Natural killer cell (primary cell): ENCODE measurements around the gene RBMS3. TPM values are rescaled to one million over a fixed set of nuclear protein-coding genes. Genes with fewer than 3 reads are reported as not detected.

Source experiments
- ATAC-seq, 3 donors: fragments of 150-1000 bp in 2 of 3; fragments of 200-7000 bp in 1 of 3; cut with Tn5 transposase; 1 replicate in 1 of 3; 2 replicates in 2 of 3; pipeline ENCODE4 v1.10.0; 2021; ENCODE audit warnings: mild to moderate bottlenecking in 2 of 3, moderate library complexity in 2 of 3
- DNase-seq, 2 donors: peaks; one replicate each; pipeline versions ENCODE4 v3.0.0 to v3.0.0-alpha.2; 2013 to 2021; ENCODE audit warnings: mixed read lengths in 1 of 2
- H3K27ac ChIP-seq: one replicate; pipeline ENCODE4 v1.5.1; 2013; ENCODE audit warnings: mild to moderate bottlenecking, low read length
- H3K27me3 ChIP-seq: one replicate; pipeline ENCODE4 v1.6.1; 2013; ENCODE audit warnings: low read length; ENCODE audit not compliant: control insufficient read depth, insufficient read depth
- H3K36me3 ChIP-seq: one replicate; pipeline ENCODE4 v1.6.1; 2013; ENCODE audit warnings: low read length; ENCODE audit not compliant: control insufficient read depth, insufficient read depth
- H3K4me1 ChIP-seq: one replicate; pipeline ENCODE4 v1.6.1; 2013; ENCODE audit warnings: low read length; ENCODE audit not compliant: control insufficient read depth, insufficient read depth
- H3K4me3 ChIP-seq: one replicate; pipeline ENCODE4 v1.5.1; 2013; ENCODE audit warnings: low read length
- H3K9me3 ChIP-seq: one replicate; pipeline ENCODE4 v1.6.1; 2013; ENCODE audit warnings: low read length; ENCODE audit not compliant: control insufficient read depth, insufficient read depth
- H3K27ac Mint-ChIP-seq, 2 donors: one replicate each; pipeline ENCODE4 v1.8.0; 2022; ENCODE audit warnings: mild to moderate bottlenecking in 2 of 2, mixed read lengths in 2 of 2, moderate library complexity in 1 of 2
- H3K27me3 Mint-ChIP-seq, 2 donors: one replicate each; pipeline ENCODE4 v1.8.0; 2022; ENCODE audit warnings: low read depth in 2 of 2, mixed read lengths in 2 of 2
- H3K36me3 Mint-ChIP-seq: one replicate; pipeline ENCODE4 v1.8.0; 2022; ENCODE audit warnings: mixed read lengths
- H3K4me1 Mint-ChIP-seq, 2 donors: one replicate each; pipeline ENCODE4 v1.8.0; 2022; ENCODE audit warnings: mixed read lengths in 2 of 2
- H3K4me3 Mint-ChIP-seq: one replicate; pipeline ENCODE4 v1.8.0; 2022; ENCODE audit warnings: mild to moderate bottlenecking, moderate library complexity, mixed read lengths
- H3K9me3 Mint-ChIP-seq, 2 donors: one replicate each; pipeline ENCODE4 v1.8.0; 2022; ENCODE audit warnings: mixed read lengths in 2 of 2
- WGBS: methylation state at CpG from one replicate; pipeline ENCODE4 v1.1.7; 2013; ENCODE audit warnings: missing lambda C conversion rate; ENCODE audit not compliant: insufficient coverage; 5-methylcytosine and 5-hydroxymethylcytosine counted together
- intact Hi-C: fragments of 100-400 bp; cut with micrococcal nuclease; formaldehyde crosslinking; loops from one replicate; pipeline ENCODE4 v1.14.2; 2022
- total RNA-seq, 4 donors: library from RNA; stranded (reverse); fragments of 120-200 nt in 1 of 4; gene quantifications; one replicate each; pipeline versions ENCODE4 v1.2.3 to v1.2.4, GENCODE V29; 2013 to 2022
- TF ChIP-seq, protein P1 (sequence below): fragments of 200-600 bp; IDR thresholded peaks from one replicate; pipeline ENCODE4 v1.8.0; 2022; ENCODE audit warnings: antibody characterized with exemption

The RBMS3 gene
- total RNA-seq, 3 donors from 2014 or later (not counting 1 experiment from before 2014, with no cell fraction given) = 0.16 TPM; not detected in 2

- TF ChIP-seq, protein P1, sequence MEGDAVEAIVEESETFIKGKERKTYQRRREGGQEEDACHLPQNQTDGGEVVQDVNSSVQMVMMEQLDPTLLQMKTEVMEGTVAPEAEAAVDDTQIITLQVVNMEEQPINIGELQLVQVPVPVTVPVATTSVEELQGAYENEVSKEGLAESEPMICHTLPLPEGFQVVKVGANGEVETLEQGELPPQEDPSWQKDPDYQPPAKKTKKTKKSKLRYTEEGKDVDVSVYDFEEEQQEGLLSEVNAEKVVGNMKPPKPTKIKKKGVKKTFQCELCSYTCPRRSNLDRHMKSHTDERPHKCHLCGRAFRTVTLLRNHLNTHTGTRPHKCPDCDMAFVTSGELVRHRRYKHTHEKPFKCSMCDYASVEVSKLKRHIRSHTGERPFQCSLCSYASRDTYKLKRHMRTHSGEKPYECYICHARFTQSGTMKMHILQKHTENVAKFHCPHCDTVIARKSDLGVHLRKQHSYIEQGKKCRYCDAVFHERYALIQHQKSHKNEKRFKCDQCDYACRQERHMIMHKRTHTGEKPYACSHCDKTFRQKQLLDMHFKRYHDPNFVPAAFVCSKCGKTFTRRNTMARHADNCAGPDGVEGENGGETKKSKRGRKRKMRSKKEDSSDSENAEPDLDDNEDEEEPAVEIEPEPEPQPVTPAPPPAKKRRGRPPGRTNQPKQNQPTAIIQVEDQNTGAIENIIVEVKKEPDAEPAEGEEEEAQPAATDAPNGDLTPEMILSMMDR = no peak
- Mint-ChIP-seq H3K4me1 (no peaks in the 10 kb centered on the region), H3K4me3 (no peak overlapping the region), H3K36me3 (no peaks in the 10 kb centered on the region), H3K9me3 (peaks cover 10 to 16% of the 10 kb centered on the region in 2 donors), H3K27ac (no peak overlapping the region), H3K27me3 (no peaks in the 10 kb centered on the region)
- intact Hi-C loops = no loop called here
- Histone ChIP-seq H3K36me3 (no peaks in the 10 kb centered on the region), H3K27ac (no peak overlapping the region), H3K4me1 (no peaks in the 10 kb centered on the region), H3K9me3 (no peaks in the 10 kb centered on the region), H3K27me3 (no peaks in the 10 kb centered on the region), H3K4me3 (no peak overlapping the region)
- WGBS = 85% methylated on average over 4 of the region's 6 CpGs
- DNase-seq (no peak), ATAC-seq (no peak)
Measured at GRCh38 chr3:29494305-29495036, 213.6 kb downstream of the RBMS3 start.

- TF ChIP-seq, protein P1 = no peak
- Mint-ChIP-seq H3K4me1 (no peaks in the 10 kb centered on the region), H3K27ac (no peak overlapping the region), H3K27me3 (no peaks in the 10 kb centered on the region), H3K9me3 (peaks cover 6 to 11% of the 10 kb centered on the region in 2 donors), H3K4me3 (no peak overlapping the region), H3K36me3 (no peaks in the 10 kb centered on the region)
- H3K27me3 ChIP-seq = no peaks in the 10 kb centered on the region
- intact Hi-C loops = no loop called here
- no peak overlapping the region for H3K4me3 ChIP-seq
- no peaks in the 10 kb centered on the region for H3K36me3 ChIP-seq
- no peak for DNase-seq
- no peaks in the 10 kb centered on the region for H3K9me3 ChIP-seq
- H3K27ac ChIP-seq = no peak overlapping the region
- no peak for ATAC-seq
- 88% methylated on average over 4 of the region's 5 CpGs for WGBS
- no peaks in the 10 kb centered on the region for H3K4me1 ChIP-seq
Measured at GRCh38 chr3:29497282-29497681, 216.4 kb downstream of the RBMS3 start.

- no peaks in the 10 kb centered on the region for H3K9me3 ChIP-seq
- no peaks in the 10 kb centered on the region for H3K4me1 Mint-ChIP-seq
- H3K27me3 ChIP-seq = no peaks in the 10 kb centered on the region
- WGBS = 60% methylated on average over 1 of the region's 2 CpGs
- H3K27ac Mint-ChIP-seq = no peak overlapping the region
- H3K4me1 ChIP-seq = no peaks in the 10 kb centered on the region
- intact Hi-C loops = no loop called here
- ATAC-seq = no peak
- no peak overlapping the region for H3K4me3 Mint-ChIP-seq
- no peaks in the 10 kb centered on the region for H3K36me3 ChIP-seq
- H3K27me3 Mint-ChIP-seq = no peaks in the 10 kb centered on the region
- H3K9me3 Mint-ChIP-seq = peaks cover 4 to 6% of the 10 kb centered on the region in 2 donors
- TF ChIP-seq, protein P1 = no peak
- no peak for DNase-seq
- H3K27ac ChIP-seq = no peak overlapping the region
- H3K36me3 Mint-ChIP-seq = no peaks in the 10 kb centered on the region
- no peak overlapping the region for H3K4me3 ChIP-seq
Measured at GRCh38 chr3:29502771-29503170, 221.9 kb downstream of the RBMS3 start.

DNA sequence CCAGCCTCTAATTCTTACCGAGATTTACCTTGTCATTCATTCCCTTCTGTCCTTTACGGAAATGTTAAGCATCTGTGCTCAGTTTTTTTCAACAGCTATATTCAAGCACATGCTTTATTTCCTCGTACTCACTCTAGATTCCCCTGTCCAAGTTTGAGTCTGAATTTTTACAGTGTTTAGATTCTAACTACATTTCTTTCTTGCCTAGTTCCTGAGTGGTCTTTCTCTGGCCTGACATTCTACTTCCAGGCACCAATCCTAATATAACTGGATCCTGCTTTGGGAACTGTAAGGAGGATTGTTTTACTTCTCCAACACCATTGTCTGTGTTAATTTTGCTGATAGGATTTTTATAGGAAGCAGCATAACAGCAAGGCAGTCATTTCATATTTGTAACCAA is 222.4 kb downstream of the RBMS3 start:
- WGBS = 85% methylated on average over 3 of the region's 3 CpGs

More for the DNA sequence above, 222.4 kb downstream of the RBMS3 start:
- intact Hi-C loops = no loop called here
- Histone ChIP-seq H3K4me1 (no peaks in the 10 kb centered on the region), H3K9me3 (no peaks in the 10 kb centered on the region), H3K27me3 (no peaks in the 10 kb centered on the region), H3K4me3 (no peak overlapping the region), H3K36me3 (no peaks in the 10 kb centered on the region), H3K27ac (no peak overlapping the region)
- Mint-ChIP-seq H3K27me3 (no peaks in the 10 kb centered on the region), H3K27ac (no peak overlapping the region), H3K9me3 (peaks cover 4 to 6% of the 10 kb centered on the region in 2 donors), H3K36me3 (no peaks in the 10 kb centered on the region), H3K4me1 (no peaks in the 10 kb centered on the region), H3K4me3 (no peak overlapping the region)
- DNase-seq = no peak
- TF ChIP-seq, protein P1 = no peak
- no peak for ATAC-seq
